Neural cell (in vitro differentiated cells): ENCODE measurements around the gene ANKRD13C.

Experiments used
- EZH2 ChIP-seq: fragments of 200-600, 300-800 bp; shearing (Covaris generic), sonication (generic); IDR thresholded peaks from 2 replicates; pipeline ENCODE4 v1.6.1; 2014; ENCODE audit warnings: antibody characterized with exemption, low read length, borderline replicate concordance, mild to moderate bottlenecking; ENCODE audit not compliant: insufficient read depth, poor library complexity, severe bottlenecking
- MXI1 ChIP-seq: fragments of 450-650 bp; conservative IDR thresholded peaks from 2 replicates; pipeline ENCODE4 v1.6.1; 2014; ENCODE audit warnings: antibody characterized with exemption, mild to moderate bottlenecking; ENCODE audit not compliant: poor library complexity, severe bottlenecking
- TAF1 ChIP-seq: IDR thresholded peaks from 2 replicates; pipeline ENCODE4 v1.6.1; 2012; ENCODE audit warnings: low read depth
- TF ChIP-seq, protein P1 (sequence below): fragments of 450-650 bp; IDR thresholded peaks from 2 replicates; pipeline ENCODE4 v1.5.1; 2014; ENCODE audit warnings: antibody characterized with exemption, mild to moderate bottlenecking, moderate library complexity; ENCODE audit not compliant: poor library complexity, severe bottlenecking

- TF ChIP-seq TAF1: no peak
- no peak for TF ChIP-seq EZH2
- TF ChIP-seq, protein P1, sequence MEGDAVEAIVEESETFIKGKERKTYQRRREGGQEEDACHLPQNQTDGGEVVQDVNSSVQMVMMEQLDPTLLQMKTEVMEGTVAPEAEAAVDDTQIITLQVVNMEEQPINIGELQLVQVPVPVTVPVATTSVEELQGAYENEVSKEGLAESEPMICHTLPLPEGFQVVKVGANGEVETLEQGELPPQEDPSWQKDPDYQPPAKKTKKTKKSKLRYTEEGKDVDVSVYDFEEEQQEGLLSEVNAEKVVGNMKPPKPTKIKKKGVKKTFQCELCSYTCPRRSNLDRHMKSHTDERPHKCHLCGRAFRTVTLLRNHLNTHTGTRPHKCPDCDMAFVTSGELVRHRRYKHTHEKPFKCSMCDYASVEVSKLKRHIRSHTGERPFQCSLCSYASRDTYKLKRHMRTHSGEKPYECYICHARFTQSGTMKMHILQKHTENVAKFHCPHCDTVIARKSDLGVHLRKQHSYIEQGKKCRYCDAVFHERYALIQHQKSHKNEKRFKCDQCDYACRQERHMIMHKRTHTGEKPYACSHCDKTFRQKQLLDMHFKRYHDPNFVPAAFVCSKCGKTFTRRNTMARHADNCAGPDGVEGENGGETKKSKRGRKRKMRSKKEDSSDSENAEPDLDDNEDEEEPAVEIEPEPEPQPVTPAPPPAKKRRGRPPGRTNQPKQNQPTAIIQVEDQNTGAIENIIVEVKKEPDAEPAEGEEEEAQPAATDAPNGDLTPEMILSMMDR: no peak
- TF ChIP-seq MXI1: no peak
Observed at GRCh38 chr1:70397013-70397412, 42.5 kb upstream of the ANKRD13C start.
